ENCODE results near the gene RNLS.

GRCh38 chr10:88439932-88440331 lies 143.2 kb downstream of the RNLS start:
- TF ChIP-seq CTCF (IDR thresholded peaks at IDR 0.05; ENCODE audit: low read depth, low read length) = no peak
- no peak for TF ChIP-seq EZH2phosphoT487 (IDR thresholded peaks at IDR 0.05; ENCODE audit: low read depth)
